NCI-H82 (cell line): ENCODE measurements around the gene HHATL.

Experiments used
- DNase-seq: peaks from one replicate; lab custom pipeline; 2025; lab: John Stamatoyannopoulos, UW

HHATL gene, protein sequence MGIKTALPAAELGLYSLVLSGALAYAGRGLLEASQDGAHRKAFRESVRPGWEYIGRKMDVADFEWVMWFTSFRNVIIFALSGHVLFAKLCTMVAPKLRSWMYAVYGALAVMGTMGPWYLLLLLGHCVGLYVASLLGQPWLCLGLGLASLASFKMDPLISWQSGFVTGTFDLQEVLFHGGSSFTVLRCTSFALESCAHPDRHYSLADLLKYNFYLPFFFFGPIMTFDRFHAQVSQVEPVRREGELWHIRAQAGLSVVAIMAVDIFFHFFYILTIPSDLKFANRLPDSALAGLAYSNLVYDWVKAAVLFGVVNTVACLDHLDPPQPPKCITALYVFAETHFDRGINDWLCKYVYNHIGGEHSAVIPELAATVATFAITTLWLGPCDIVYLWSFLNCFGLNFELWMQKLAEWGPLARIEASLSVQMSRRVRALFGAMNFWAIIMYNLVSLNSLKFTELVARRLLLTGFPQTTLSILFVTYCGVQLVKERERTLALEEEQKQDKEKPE

DNA sequence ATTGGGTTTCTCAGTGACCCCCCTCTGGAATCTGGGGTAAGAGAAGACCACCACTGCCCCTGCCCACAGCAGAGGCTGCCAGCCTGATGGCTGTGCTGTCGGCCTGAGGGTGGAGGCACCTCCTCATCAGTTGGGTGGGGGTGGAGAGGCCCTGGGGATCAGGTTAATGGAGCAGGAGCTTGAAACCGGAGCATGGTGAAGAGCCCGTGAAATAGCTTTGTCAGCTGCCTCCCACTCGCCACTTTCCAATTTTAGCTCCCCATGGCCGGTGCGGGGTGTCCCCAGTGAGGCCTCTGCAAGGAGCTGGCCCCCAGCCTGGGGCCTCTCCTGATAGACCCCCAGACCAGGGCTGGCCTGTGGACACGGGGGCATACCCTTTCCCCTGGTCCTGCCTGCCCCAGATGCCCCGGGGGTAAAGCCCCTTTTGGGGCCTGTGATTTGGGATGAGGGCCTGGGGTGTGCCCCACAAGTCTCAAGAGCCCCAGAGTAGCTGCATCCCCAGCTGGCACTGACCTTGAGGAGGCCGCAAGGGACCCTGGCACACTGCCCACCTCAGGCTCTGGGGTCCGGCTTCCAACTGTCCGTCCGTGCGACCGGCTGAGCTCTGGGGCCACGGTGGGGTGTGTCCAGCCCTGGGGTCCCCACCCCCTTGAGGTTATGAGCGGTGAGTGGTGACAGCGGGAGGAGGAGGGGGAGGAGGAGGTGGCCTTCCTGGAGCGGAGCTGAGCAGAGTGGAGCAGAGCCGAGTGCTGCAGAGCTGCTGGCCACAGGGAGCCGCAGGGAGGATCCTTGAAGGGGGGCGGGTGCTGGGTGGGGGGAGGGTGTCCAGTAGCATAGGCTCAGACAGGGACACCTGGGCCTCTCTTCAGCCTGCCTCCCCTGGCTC is at the start of gene HHATL:
HHATL (minus strand) TSS at position 733 of the 886 bp plus-strand sequence. CDS start 1,972 bp downstream, outside the sequence.
- DNase-seq: no peak

DNA sequence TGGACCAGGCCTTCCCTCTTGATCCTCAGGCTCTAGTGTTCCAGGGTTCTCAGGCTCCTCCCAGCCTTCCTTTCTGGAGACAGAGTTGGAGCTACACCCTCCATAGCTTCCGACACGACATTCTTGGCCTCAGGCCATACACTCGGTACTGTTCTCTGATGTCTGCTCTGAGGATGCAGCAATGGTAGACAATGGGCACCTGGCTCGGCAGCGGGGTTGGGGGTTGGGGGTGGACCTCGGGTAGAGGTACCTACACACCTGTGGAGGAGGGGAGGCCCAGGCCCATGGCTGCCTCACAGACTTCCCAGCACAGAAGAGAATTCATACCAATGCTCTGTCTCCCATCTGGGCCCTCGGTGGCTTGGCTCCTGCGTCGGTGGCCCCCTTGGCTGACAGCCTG is 49.0 kb upstream of the HHATL start:
- no peak for DNase-seq

DNA sequence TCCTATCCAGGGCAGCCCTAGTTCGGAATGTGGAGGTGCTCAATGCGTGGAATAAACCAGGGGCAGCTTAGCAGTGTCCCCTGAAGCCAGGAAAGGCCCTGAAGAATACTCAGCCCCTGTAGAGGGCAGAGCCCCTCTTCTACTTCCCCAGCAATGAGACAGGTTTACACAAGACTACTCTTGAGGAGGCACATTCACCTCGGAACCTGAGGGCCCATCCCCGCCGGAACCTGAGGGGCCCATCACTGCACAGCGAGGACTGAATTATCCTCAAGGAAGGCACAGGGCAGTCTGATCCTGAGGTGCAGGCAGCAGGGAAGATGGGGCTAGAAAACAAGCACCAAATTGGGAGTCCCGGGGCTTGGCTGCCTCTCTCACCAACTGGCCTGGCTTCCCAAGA is 48.2 kb upstream of the HHATL start:
- DNase-seq: no peak

DNA sequence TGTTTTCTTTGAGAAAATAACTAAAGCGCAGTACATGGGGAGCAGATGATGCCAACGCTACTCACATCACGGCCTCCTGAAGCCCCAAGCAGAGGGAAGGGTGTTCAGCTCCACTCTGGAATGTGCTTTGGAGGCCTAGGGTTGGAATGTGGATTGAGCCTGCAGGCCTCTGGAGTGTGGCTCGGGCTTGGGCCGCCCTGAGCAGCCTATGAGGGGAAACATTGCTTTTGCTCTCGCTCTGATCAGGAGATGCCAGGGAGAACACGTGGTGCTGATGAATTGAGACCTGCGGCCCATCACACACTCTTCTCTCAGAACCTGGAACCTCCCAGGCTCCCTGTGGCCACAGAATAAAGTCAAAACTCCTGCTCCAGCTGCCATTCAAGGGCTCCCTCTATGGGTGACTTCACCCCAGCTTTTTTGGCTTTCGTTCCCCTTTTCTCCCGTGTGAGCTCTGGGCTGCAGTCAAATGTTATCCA is 47.2 kb upstream of the HHATL start:
- no peak for DNase-seq

DNA sequence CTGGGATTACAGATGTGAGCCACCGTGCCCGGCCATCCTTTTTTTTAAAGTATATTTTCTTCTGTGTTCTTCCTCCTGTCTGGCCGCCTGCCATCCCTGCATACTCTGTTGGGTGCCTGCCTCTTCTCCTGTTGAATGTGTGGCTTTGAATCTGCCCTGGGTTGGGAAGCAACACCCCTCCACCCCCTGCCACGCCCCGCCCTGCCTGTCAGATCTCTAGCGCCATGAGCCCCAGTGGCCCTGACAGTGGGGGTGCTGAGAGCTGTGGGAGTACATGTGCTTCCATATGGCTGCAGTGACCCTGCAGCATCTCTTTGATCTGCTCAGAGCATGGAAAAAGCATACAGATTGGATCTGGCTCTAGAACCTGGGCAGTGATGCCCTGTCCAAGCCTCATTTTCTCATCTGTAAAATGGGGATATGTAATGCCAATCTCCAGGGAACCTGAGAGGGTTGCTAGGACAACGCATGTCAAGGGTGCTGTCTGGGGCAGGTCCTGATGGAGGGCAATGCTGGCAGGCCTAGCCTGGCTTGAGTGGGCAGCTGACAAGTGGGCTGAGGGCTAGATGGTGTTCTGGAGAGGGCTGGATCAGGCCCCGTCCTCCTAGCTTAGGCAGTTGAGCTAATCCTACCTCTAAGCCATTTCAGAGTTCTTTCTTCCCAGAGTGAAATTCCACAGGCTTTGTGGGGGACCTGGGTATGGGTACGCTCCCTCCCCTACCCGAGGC is 46.6 kb upstream of the HHATL start:
- no peak for DNase-seq

DNA sequence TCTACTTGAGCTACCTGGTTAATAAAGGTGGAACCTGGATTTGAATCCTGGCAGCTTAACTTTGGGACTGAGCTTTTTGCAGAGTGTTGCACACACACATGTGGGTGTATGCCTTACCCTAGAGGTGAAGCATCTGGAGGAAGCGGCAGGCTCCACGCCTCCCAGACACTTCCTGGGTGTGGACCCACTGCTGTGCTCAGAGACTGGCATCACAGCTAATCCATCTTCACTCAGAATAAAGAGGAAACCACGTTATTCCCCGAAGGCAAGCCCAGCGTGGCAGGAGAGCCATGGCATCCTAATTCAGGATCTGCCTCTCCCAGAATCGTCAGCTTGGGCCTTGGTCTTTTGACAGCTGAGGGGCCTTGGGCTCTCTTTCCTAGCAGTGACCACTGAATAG is 45.0 kb upstream of the HHATL start:
- no peak for DNase-seq

DNA sequence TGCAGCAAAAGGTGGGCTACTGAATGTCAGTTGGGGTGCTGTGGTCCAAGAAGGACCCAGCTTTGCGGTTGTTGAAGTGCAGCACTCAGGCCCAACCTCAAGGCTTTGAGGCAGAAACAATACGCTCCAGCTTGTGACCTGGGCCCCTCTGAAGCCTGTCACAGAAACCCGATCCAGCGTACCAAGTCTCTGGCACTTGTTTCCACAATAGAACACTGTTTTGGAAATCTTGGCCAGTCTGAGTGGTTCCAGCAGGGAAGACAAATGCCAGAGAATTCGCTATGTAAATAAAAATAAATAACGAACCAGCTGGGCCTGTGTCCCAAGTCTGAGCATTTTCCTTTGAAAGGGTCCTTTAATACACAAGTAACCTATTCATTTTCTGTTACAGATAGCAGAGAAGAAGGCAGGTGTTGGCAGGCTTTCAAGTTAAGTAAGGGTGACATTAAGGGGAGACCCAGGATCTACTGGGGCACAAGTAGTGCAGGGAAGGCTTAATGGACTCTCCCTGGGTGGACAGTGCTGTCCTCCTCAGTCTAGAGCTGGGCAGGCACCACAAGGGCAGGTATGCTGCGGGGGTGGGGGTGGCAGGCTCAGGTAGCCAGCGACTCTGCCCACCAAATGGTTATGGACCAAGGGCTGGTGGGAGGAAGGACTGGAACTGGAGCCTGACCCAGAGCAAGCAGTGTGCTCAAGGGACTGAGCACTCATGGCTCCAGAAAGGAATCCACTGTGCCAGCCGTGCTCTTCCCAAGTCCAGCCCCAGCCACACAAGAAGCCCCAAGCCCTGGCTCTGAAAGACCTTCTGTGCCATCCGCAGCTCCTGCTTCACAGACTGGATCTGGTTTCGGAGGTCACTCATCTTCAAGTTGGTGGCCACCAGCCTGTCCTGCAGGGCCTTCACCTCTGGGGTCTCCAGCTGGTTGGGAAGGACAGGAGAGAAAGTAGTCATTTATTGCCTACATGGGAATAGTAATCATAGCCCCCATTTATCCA is 44.2 kb upstream of the HHATL start:
- no peak for DNase-seq

DNA sequence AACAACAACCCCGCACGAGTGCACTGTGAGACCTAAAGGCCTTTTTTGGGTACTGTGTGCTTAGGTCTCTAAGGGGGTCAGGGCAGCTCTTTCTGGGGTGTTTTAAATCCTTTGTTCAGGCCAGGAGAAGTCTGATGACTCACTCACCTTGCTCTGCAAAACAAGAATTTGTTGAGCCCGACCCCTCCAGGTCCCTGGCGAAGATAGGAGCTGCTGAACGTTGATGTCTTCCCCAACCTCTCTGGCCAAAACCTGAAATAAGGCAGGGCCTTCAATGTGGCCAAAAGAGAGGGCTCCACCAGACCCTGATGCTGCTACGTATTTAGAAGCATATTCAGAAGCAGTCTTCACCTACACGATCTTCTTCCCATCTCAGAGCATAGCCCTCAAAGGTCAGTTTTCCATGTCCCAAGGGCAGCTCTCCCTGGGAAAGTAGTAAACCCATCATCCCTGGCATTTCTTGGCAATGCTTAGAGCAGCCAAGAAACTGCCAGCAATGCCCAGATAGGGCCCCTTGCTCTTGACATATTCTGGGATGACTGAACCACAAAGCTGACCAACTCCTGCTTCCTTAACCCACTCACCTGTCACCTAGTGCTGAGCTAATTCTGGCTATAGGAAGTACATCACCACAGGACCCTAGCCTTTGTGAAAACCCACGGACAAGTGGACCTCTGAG is 43.3 kb upstream of the HHATL start:
- no peak for DNase-seq

DNA sequence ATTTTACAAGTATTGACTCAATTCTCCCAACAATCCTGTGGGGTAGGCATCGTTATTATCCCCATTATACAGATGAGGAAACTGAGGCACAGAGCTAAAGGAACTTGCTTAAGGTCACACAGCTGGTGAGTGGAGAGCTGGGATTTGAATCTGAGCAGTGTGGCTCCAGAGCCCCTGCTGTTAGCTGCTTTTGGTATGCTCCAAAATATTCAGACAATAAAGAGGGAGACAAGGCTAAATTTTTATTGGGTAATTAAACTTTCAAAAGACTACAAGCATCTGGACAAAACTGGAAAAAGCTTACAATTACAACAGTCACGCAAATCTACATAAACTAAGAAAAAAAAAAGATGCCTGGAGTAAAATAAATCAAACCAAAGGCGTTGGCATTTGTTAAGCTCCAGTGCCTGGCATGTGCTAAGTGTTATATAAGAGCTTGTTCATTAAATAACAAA is 42.7 kb upstream of the HHATL start:
- DNase-seq: no peak

DNA sequence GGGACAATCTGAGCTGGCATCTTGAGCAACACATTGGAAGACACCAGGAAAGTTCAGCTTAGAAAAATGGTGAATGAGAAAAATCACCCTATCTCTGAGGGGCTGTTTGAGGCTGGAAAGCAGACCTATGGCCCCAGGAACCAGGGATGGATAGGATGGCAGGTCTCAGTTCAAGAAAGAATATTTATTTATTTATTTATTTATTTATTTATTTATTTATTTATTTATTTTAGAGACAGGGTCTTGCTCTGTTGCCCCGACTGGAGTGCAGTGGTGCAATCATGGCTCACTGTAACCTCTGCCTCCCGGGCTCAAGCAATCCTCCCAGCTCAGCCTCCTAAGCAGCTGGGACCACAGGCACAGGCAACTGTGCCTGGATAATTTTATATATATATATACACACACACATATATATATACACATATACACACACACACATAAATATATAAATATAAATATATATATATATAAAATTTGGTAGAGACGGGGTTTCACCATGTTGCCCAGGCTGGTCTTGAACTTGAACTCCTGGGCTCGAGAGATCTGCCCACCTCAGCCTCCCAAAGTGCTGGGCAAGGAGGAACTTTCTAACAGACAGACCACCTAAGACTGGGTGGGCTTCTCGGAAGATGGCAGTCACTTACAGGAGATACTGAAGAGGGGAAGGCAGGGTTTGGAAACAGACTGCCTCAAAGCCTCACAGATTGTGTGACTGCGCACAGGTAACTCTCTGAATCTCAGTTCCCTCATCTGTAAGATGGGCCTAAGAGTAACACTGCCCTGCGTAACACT is 40.8 kb upstream of the HHATL start:
- no peak for DNase-seq

DNA sequence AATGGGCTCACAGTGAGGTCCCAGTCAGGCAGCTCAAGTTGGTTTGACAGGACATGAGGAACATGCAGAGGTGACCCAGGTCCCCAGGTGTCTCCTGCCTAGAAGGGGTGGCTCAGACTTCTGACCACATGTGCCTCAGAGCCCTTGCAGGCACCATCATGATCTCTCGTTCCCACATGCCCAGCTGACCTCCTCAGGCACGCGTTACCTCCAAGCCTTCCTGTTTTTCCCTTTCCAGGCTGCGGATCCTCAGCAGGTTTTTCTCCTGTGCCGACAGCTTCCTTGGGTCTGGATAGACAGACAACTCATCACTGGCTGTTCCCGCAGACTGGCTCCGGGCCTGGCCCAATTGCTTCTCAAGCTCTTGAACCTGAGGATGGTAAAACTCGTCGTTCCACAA is 40.1 kb upstream of the HHATL start:
- DNase-seq: no peak

DNA sequence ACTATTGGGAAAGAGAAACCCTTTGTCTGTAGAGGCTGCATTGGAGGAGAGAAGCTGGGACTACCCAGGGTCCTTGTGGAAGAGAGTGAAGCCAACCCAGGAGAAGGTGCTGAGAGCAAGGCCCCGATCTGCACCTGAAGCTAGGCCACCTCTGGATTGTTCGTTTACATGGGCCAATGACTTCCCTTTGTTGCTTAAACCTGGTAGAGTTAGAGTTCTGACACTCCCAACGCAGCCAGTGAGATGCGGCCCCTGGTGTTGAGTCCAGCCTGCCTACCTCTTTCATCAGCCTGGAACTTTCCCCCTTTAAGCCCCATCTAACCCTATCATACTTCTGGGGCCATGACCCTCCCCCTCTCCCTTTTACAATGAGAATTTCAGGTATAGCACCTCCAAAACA is 39.7 kb upstream of the HHATL start:
- no peak for DNase-seq

DNA sequence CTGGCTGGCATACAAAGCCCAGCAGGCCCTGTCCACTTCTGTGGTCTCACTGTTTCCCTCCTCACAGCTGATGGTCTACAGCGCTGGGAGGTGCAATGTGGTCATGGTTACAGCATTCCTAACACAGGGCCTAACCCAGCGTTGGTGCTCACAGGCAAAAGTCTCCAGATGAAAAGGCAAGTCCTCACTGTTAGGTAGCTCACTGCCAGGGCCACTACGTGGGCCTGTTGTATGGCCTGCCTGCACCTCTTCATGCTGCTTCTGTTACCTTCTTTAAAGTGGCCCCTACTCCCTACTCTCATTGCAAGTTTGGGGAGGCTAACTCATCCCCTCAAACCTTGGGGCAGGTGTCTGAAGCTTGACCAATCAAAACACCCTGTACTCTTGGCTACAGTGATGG is 39.2 kb upstream of the HHATL start:
- DNase-seq: no peak

DNA sequence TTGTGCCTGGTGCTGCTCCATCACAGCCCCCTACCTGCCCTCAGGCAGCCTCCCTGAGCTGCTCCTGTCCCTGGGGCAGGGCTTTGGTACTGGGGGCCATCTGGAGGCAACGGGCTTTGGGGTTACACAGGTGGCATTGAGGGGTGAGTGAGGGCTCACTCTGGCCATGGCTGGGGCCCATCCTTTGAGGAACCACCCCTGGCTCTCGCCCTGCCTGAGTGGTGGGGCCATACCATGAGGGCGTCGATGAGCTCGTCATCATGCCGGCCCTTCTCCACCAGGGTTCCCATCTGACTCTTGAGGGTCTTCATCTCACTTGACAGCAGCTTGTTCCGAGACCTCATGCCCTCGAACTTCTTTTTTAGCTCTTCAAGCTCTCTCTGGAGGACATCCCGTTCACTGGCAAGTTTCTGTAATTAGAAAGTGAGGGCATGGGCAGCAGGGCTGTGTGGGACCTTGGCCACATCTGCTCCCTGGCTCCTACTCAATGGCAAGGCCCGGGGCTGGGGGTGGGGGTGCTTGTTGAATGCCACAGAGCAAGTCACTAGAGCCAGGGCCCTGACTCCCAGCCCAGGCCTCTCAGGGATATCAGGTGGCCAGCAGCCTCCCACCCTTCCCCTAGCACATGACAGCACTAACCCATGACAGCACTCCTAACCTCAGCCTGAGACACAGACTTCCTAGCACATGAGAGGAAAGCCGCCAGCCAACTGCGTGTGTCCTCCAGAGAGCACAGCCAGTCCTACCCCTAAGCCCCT is 37.0 kb upstream of the HHATL start:
- no peak for DNase-seq

DNA sequence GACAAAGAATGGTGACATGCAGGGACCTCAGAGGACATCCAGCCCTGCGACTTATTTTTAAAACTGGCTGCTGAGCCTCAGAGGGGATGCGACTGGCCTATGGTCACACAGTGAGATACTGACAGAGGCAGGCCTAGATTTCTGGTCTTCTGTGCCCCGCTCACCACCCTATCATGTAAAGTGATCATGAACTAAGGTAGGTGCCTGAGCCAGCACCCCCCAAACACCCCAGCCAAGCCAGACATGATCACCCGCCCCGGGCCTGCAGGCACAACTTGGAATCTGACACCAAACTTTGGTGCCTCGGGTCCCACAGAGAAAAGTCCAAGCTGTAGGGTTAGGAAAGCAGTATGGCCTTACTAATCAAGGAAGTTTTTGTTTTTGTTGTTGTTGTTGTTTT is 33.9 kb upstream of the HHATL start:
- DNase-seq: no peak

DNA sequence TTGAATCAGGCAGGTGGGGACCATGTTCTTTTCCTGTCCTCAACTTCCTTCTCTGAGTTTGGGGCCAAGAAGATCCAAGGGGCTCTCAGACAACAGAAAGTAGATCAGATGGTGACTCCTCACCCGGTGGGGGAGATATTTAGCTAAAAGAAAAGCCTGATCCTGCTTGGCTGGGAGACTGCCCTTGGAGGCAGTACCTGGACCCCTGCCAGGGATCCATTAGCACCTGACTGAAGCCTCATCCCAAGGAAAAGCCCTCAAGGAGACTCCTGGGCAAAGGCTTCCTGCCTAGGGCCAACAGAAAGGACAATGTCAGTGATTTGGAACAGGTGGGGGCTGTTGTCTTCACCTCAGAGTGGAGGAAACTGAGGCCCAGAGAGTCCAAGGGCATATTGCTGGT is 33.5 kb upstream of the HHATL start:
- no peak for DNase-seq

DNA sequence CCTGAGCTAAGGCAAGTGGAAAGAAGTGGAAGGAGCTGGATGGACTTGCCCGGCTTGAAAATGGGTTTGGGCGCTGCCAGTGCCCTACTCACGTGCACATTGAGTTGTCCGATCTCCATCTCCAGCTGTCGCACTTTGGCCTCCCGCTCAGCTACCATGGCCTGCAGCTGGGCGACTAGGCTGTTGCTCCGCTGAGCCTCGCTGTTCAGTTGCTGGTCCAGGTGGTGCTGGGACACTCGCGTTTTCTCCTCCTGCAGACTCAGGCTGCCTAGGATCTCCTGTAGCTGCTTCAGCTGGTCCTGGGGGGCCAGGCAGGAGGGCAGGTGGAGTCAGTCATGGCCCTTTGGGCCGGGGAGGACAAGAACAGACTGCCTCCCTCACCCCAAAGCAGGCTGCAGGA is 33.0 kb upstream of the HHATL start:
- DNase-seq: no peak

DNA sequence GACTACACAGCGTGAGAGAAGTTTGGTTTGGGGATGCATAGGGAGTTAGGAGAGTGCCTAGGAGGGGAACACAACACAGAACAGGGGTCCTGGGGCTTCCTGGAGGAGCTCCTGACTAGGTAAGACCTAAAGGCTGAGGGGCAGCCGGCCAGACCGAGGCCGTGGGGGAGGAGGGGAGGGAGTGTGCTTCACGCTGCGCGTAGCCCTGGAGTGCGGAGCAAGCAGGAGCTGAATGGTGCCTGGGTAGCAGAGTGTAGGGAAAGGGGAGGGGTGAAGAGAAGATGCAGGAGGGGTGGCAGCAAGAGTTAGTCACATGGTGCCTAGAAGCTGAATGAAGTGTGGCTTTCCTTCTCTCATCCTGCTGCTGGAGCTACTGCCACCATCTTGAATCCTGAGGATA is 32.4 kb upstream of the HHATL start:
- no peak for DNase-seq
